HG03439 (cell line): Measurements from ENCODE around the gene IL17RB.

Experiments
- ATAC-seq: cut with Tn5 transposase; IDR thresholded peaks from one replicate; pipeline ENCODE4 v1.9.1; 2021; ENCODE audit warnings: mild to moderate bottlenecking, moderate library complexity; ENCODE audit not compliant: unreplicated experiment

Gene IL17RB

GRCh38 chr3:53811143-53811927, 35.0 kb upstream of the IL17RB start:
- ATAC-seq: no peak

GRCh38 chr3:53812434-53812833, 33.9 kb upstream of the IL17RB start:
- no peak for ATAC-seq

DNA sequence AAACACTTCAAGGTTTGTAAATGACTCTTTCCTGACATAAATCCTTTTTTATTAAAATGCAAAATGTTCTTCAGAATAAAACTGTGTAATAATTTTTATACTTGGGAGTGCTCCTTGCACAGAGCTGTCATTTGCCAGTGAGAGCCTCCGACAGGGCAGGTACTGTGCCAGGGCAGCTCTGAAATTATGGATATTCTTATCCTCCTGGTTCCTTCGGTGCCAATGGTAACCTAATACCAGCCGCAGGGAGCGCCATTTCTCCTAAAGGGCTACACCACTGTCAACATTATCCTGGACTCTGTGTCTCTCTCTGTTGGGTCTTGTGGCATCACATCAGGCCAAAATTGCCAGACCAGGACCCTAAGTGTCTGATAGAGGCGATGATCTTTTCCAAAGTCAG, 33.1 kb upstream of the IL17RB start:
- ATAC-seq: no peak

DNA sequence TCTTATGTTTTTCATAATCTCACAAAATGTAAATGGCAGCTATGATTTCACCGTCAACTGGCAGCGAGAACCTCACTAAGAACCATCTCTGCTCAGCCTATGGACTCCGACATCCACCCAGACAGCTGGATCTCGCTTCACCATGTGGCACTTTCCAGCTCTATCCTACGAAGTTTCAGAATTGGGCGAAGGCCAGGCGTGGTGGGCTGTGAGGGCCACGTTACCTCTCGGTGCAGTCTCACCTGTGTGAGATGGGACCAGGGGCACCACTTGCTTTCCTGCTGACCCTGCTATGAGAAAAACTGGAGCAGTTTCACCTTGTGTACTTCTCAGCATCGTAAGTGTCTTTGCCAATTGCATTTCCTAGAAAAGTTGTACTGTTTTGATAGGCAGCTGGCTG, 32.5 kb upstream of the IL17RB start:
- no peak for ATAC-seq

GRCh38 chr3:53815067-53815466, 31.3 kb upstream of the IL17RB start:
- ATAC-seq: no peak

- ATAC-seq: no peak
These were observed 30.7 kb upstream of the IL17RB start for GRCh38 chr3:53815651-53816050.

DNA sequence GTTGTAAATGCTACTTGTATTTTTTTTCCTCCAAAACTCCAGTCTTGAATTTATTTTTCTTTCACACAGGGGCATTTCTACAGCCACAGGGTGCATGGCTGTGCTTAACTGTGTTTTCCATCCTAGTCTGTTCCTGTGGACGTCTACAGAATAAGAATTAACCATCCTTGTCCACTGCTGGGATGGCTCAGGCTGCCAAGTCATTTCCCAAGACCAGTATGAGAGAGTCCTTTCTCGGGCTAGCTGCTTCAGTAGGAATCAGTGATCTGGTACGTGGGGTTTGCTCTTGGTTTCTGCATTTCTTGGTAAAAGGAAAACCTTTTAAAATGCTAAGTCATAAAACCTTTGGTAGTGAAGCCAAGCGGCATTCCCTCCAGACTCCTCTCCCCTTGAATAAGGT, 29.9 kb upstream of the IL17RB start:
- no peak for ATAC-seq

DNA sequence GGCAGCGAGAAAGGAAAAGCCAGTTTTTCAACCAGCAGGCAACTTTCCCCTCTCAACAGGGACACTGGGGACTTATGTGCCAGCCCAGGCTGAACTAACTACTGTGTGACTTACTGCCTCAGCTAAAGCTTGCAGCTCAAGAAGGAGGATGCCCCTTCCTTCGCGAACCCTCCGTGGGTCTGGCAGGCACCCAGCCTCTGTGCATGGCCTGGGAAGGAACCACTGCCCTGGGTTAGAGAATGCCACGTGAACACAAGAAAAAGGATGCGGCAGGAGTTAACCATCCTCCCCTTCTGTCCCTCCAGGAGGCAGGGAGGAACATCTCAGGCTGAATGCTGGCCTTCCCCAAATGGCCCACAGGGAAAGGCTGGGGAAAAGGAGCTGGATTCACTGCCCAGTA, 29.2 kb upstream of the IL17RB start:
- ATAC-seq: no peak

DNA sequence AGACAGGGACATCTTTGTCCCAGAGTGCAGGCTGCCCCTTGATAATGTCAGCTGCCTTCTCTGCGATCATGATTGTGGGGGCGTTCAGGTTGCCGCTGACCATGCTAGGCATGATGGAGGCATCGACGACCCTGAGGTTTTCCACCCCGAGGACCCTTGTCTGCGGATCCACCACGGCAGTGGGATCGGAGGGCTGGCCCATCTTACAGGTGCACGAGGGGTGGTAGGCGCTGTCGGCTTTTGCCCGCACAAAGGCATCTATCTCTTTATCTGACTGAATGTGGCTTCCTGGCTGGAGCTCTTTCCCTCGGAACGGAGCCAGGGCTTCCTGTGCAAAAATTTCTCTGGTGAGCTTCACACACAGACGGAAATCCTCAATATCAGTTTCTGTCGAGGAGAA, 28.6 kb upstream of the IL17RB start:
- ATAC-seq: no peak

DNA sequence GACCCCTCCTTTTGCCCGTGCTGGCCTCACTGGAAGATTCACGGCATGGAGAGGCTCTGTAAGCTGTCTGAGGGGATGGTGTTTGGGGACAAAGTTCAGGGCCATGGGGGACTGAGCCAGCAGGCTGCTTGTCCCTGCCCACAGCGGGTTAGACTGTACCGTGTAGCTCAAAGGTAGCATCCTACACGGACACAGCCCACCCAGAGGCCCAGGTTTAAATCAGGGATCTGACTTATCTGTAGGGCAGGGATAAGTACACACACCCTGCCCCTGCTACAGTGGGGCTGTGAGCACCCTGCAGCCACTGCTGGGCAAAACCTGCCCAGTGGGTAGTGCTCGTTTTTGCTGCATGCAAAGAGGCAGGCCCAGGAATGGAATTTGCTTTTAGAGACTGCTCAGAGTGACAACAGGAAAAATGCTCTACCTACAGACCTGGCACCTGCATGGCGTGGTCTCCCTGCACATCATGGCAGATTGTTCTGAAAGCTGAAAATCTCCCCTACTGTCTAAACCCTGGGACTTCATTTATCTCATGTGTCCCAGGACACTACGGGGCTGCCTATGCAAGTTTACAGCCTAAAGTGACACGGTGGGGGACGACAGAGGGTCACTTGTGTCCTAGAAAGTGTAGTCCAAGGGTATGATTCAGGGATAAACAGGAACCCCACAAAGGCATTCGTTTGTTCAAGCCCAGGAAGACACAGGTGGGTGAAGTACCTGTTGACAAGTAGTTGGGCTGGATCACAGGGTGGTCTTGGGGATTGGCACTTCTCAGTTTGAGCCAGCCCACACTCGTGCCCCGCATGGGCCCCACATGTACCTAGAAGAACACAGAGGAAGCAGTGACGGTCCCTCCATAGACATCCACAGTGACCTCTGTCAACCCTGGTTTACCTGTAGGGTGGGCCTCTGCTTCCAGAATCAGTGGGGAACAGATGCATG, 27.9 kb upstream of the IL17RB start:
- ATAC-seq: no peak

GRCh38 chr3:53819163-53819868, 27.1 kb upstream of the IL17RB start:
- ATAC-seq: no peak

DNA sequence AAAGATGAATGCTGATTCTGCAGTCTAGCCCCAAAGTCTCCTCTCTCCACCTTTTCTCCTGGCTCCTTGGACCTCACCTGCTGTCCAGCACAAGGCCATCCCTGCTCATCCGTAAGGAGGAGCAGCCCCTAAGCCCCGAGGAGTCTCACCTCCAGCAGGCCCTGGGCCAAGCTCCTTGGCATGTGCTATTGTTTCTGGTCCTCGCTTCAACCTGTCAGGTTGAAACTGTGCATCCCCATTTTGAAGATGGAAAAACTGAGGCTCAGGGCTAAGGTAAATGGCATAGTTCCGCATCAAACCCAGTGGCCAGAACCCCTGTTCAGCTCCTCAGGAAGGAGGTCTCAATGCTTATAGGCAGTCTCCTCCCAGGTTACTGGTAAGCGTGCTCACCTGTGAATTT, 26.3 kb upstream of the IL17RB start:
- no peak for ATAC-seq

DNA sequence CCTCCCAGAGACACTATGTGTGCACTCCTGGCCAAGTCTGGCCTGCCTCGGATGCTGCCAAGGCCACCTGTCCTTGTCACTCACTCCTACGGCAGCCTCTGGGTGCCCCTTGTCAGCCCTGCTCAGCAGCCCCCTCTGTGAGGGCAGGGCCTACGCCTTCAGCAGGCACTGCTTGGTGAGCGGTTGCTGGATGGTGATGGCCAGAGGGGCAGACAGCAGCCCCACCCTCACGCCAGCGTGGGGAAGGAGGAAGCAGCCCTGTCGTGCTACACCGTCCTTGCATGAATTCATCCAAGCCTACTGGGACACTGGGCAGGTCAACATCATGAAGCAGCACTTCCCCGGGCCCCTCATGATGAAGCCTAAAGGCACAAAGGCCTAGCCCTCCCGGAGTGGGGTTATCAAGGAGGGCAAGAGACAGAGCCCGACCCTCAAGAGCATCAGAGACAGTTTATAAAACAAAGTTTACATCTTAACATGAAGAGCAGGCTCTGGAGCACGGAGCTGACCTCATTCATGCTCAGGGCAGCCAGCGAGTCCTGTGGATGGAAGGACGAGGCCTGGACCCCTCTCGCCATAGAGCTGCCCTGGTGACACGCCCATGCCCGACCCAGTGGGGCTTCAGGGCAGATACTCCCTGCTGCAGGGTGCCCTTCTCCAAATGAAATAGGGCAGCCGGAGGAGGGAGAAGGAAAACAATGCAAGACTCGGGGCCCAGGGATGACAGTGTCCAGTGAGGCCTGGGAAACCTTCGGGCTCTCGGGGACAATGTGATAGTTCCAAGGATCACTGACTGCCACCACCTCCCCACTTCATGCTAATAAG, 25.4 kb upstream of the IL17RB start:
- no peak for ATAC-seq

GRCh38 chr3:53821631-53822121, 24.7 kb upstream of the IL17RB start:
- no peak for ATAC-seq

DNA sequence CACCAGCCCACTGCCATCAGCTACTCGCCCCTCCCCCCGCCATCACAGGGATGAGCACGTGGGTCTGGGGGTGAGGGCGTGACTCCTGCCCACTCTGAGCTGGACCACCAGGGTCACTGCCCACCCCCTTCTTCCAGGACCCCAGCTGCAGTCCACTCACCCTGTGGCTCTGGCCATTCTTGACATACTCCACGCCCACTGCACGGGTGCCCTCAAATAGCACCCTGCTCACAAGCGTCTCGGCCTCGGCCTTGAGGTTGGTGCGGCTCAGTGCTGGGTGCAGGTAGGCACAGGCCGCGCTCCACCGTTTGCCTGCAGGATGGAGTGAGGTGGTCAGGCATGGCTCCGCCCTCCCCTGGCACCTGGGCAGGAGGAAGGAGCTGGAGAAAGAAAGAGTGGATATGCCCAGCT, 24.0 kb upstream of the IL17RB start:
- ATAC-seq: no peak

DNA sequence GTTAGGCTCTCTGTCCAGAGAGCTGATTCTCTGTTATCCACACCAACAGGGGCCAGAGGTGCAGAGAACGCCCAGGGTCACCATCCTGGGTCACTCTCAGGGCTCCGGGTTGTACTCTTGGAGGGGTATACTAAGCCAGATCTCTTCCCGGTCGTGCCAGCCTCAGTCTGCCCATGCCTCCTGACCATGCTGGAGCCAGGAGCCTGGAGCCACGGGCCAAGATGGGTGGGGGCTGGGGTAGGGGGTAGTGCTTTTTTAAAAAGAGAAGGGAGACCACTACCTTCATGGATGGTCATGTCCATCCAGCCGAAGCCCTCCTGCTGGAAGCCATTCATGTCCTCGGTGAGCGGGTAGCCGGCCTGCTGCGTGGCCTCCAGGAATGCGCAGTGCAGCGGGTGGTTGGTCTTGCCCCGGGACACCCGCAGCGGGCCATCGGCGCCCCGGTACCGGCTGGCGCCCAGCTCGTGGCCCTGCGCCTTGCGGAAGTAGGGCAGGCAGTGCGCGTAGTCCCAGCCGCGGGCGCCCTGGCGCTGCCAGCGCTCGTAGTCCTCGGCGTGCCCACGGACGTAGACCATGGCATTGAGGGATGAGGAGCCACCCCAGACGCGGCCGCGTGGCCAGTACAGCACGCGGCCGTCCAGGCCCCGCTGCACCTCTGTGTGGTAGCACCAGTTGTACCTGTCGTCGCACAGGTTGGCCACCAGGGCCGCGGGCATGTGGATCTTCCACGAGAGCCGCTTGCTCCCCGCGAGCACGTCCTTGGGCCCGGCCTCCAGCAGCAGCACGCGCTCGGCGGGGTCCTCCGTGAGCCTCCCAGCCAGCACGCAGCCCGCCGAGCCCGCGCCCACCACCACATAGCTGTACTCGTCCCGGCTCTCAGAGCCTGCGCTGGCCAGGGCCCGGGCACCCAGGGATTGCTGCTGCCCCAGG, 23.1 kb upstream of the IL17RB start:
- no peak for ATAC-seq

GRCh38 chr3:53823956-53824657, 22.3 kb upstream of the IL17RB start:
- no peak for ATAC-seq

DNA sequence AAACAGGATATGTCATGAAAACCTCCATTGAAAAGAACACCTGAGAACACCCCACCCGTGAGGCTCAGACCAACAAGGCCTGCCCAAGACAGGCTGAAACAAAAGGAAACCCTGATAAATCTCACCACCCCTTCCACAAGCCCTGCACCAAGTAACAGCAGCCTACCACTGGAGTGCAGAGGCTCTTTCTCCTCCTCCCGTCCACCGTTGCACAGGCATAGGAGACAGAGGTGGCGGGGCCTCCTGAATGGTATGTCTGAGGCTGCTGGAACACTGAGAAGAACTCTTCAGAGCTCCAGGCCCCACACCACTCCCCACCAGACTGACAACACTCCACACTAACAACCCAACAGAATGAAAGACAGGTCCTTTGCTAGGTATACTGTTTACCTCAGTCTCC, 21.6 kb upstream of the IL17RB start:
- no peak for ATAC-seq

- ATAC-seq: no peak
These were observed 20.3 kb upstream of the IL17RB start for GRCh38 chr3:53826048-53826447.
